K562 (cell line): ENCODE data around the gene LMO7. TPM values are rescaled to one million over a fixed set of nuclear protein-coding genes. Genes with fewer than 3 reads are reported as not detected.
"Not testable (repeated sequence)": the region's sequence is repeated elsewhere in the genome, so short reads cannot be mapped to it uniquely, and the experiment has no call there.

Experiments
- ATAC-seq: fragments of 200-7000 bp; cut with Tn5 transposase; 3 replicates; pipeline ENCODE4 v1.9.1; 2020; ENCODE audit warnings: moderate library complexity
- BruUV-seq: library from RNA; stranded (reverse); fragments of 400-500 nt; replicated peaks from 2 replicates; lab custom pipeline; 2021; lab: Mats Ljungman, UMichigan
- CTCF ChIA-PET: fragments of 300-600 bp; formaldehyde crosslinking; extraction: SDS; loops from one replicate; lab custom pipeline; 2021; ENCODE audit warnings: low intra/inter-chr PET ratio; lab: Yijun Ruan, JAX
- POLR2A ChIA-PET: fragments of 300-600, 350-650 bp; sonication (Branson Sonifier 250); formaldehyde crosslinking; extraction: SDS; loops from one replicate; lab custom pipeline; 2021; ENCODE audit warnings: antibody characterized with exemption, inconsistent platforms; lab: Yijun Ruan, JAX
- DNase-seq, 4 experiments: peaks; one replicate each; pipeline versions ENCODE4 v3.0.0 to v3.0.0-alpha.2; 2011 to 2018; ENCODE audit warnings: low spot score in 3 of 4, mixed read lengths in 3 of 4; ENCODE audit errors: extremely low read depth in 1 of 4
- FAIRE-seq: peaks from 2 replicates; lab custom pipeline; 2011; peaks lifted over from hg19 to GRCh38; lab: Jason Lieb, UNC
- H2AFZ ChIP-seq: 2 replicates; pipeline ENCODE4 v1.6.0; 2011; ENCODE audit warnings: low read depth, low read length, control low read depth, inconsistent platforms
- H3K27ac ChIP-seq: fragments of 200-600 bp; 3 replicates; pipeline ENCODE4 v1.8.0; 2011; ENCODE audit warnings: low read depth, mild to moderate bottlenecking, control low read depth, inconsistent platforms, low read length, moderate library complexity, mixed read lengths; ENCODE audit errors: extremely low read depth
- H3K27me3 ChIP-seq, 2 experiments: fragments of 300-600 bp in 1 of 2; 2 replicates in 1 of 2; 3 replicates in 1 of 2; pipeline versions ENCODE4 v1.6.0 to v1.8.0; 2011; ENCODE audit warnings: inconsistent platforms in 2 of 2, low read length in 2 of 2, mild to moderate bottlenecking in 1 of 2, mixed read lengths in 1 of 2, moderate library complexity in 1 of 2; ENCODE audit not compliant: control insufficient read depth in 2 of 2, insufficient read depth in 2 of 2
- H3K36me3 ChIP-seq: fragments of 300-600 bp; 3 replicates; pipeline ENCODE4 v1.8.0; 2011; ENCODE audit warnings: mild to moderate bottlenecking, low read length, inconsistent platforms; ENCODE audit not compliant: control insufficient read depth, insufficient read depth
- H3K4me1 ChIP-seq, 2 experiments: fragments of 200-600 bp in 1 of 2; replicated peaks in 1 of 2; 2 replicates in 1 of 2; 3 replicates in 1 of 2; pipeline versions ENCODE4 v1.5.1 to v1.8.0; 2011; ENCODE audit warnings: inconsistent platforms in 2 of 2, low read length in 2 of 2, mild to moderate bottlenecking in 1 of 2, mixed read lengths in 1 of 2, moderate library complexity in 1 of 2; ENCODE audit not compliant: control insufficient read depth in 2 of 2, insufficient read depth in 2 of 2
- H3K4me2 ChIP-seq: 2 replicates; pipeline ENCODE4 v1.6.1; 2011; ENCODE audit warnings: low read length, control low read depth, inconsistent platforms, mixed read lengths; ENCODE audit not compliant: insufficient read depth
- H3K4me3 ChIP-seq: fragments of 200-600 bp; sonication (generic), shearing (Covaris generic); 2 replicates; pipeline ENCODE4 v1.5.1; 2016; ENCODE audit warnings: control low read depth, inconsistent platforms
- H3K79me2 ChIP-seq: fragments of 200-600 bp; 3 replicates; pipeline ENCODE4 v1.8.0; 2011; ENCODE audit warnings: low read length, inconsistent platforms; ENCODE audit not compliant: control insufficient read depth, insufficient read depth
- H3K9ac ChIP-seq, 2 experiments: 2 replicates each; pipeline versions ENCODE4 v1.6.0 to v1.6.1; 2011; ENCODE audit warnings: low read depth in 2 of 2, low read length in 2 of 2, control low read depth in 1 of 2, inconsistent platforms in 1 of 2, mild to moderate bottlenecking in 1 of 2, mixed read lengths in 1 of 2; ENCODE audit not compliant: insufficient read depth in 1 of 2
- H3K9me1 ChIP-seq: one replicate; pipeline ENCODE4 v1.6.0; 2011; ENCODE audit warnings: inconsistent platforms, mild to moderate bottlenecking, low read length, moderate library complexity; ENCODE audit not compliant: control insufficient read depth, insufficient read depth
- H3K9me3 ChIP-seq: replicated peaks from 2 replicates; pipeline ENCODE4 v1.5.1; 2011; ENCODE audit warnings: low read depth, low read length, inconsistent platforms; ENCODE audit not compliant: control insufficient read depth, insufficient read depth
- H4K20me1 ChIP-seq: replicated peaks from 2 replicates; pipeline ENCODE4 v1.6.1; 2011; ENCODE audit warnings: low read length, inconsistent platforms, mixed read lengths; ENCODE audit not compliant: control insufficient read depth, insufficient read depth
- ETS2 ChIP-seq: IDR thresholded peaks from 2 replicates; pipeline ENCODE4 v1.6.1; 2016; ENCODE audit warnings: borderline replicate concordance, missing genetic modification characterization, mild to moderate bottlenecking, moderate library complexity, missing compliant biosample characterization; ENCODE audit not compliant: poor library complexity, severe bottlenecking
- FOXA1 ChIP-seq: fragments of 450-650 bp; IDR thresholded peaks from 2 replicates; pipeline ENCODE4 v1.6.1; 2016; ENCODE audit warnings: mild to moderate bottlenecking, borderline replicate concordance
- RBBP5 ChIP-seq: fragments of 200-600 bp; sonication (generic); IDR thresholded peaks from 2 replicates; pipeline ENCODE4 v1.6.1; 2012; ENCODE audit warnings: borderline replicate concordance, mild to moderate bottlenecking, low read length, control low read depth, inconsistent platforms; ENCODE audit not compliant: insufficient read depth, poor library complexity, severe bottlenecking
- XRCC3 ChIP-seq: fragments of 450-650 bp; IDR thresholded peaks from 2 replicates; pipeline ENCODE4 v1.6.1; 2017; ENCODE audit warnings: mild to moderate bottlenecking, moderate library complexity
- ZNF165 ChIP-seq: fragments of 250-450 bp; sonication (Bioruptor Pico); IDR thresholded peaks from 2 replicates; pipeline ENCODE4 v1.4.0; 2020; ENCODE audit warnings: borderline replicate concordance
- ZNF175 ChIP-seq: fragments of 200-800 bp; sonication (Bioruptor generic); IDR thresholded peaks from 2 replicates; pipeline ENCODE4 v1.6.1; 2016; ENCODE audit warnings: low read depth, mild to moderate bottlenecking, missing genetic modification characterization, missing compliant biosample characterization
- ZNF507 ChIP-seq: conservative IDR thresholded peaks from 2 replicates; pipeline ENCODE4 v1.6.1; 2017; ENCODE audit warnings: missing genetic modification characterization, missing compliant biosample characterization
- ZNF695 ChIP-seq: fragments of 450-650 bp; formaldehyde crosslinking; IDR thresholded peaks from 2 replicates; pipeline ENCODE4 v1.4.0; 2020; ENCODE audit warnings: mild to moderate bottlenecking, moderate library complexity
- ZNF79 ChIP-seq: fragments of 250-450 bp; sonication (Bioruptor Pico); IDR thresholded peaks from 2 replicates; pipeline ENCODE4 v1.4.0; 2020; ENCODE audit warnings: low read depth, mild to moderate bottlenecking, moderate library complexity
- WGBS: fragments of 100-300 bp; shearing (Covaris generic); methylation state at CpG from one replicate; pipeline ENCODE4 v1.1.6; 2016; ENCODE audit warnings: low coverage, mixed read lengths; ENCODE audit not compliant: insufficient coverage; ENCODE audit errors: missing lambda C conversion rate; 5-methylcytosine and 5-hydroxymethylcytosine counted together
- in situ Hi-C: fragments of 300-500 bp; cut with MboI; formaldehyde crosslinking; loops from 4 replicates; pipeline ENCODE4 v1.15.0; 2018; ENCODE audit warnings: inconsistent platforms, mixed read lengths
- intact Hi-C: fragments of 100-400 bp; cut with micrococcal nuclease; formaldehyde crosslinking; loops from 2 replicates; pipeline ENCODE4 v1.14.2; 2022
- polyA plus RNA-seq, 8 experiments: library from polyadenylated mRNA; depleted of rRNA in 4 of 8; stranded (reverse) in 5 of 8; unstranded in 3 of 8; fragments of >200 nt; fragmentation: Nextera tagmentation in 2 of 8; fragmentation: Illumina TruSeq in 1 of 8; extraction: Ambion mirVana in 2 of 8; extraction: Trizol in 1 of 8; gene quantifications; 2 replicates each; pipeline versions ENCODE4 v1.2.1 to v1.2.3, GENCODE V29; 2011 to 2014; ENCODE audit warnings: inconsistent platforms in 1 of 8, missing spikeins in 1 of 8
- total RNA-seq, 7 experiments: library from RNA; depleted of rRNA in 6 of 7; stranded (reverse); fragments of >200 nt in 6 of 7; fragmentation: Illumina TruSeq in 2 of 7; extraction: Trizol in 2 of 7; gene quantifications; 2 replicates each; pipeline versions ENCODE4 v1.2.1 to v1.2.3, GENCODE V29; 2011 to 2021; ENCODE audit warnings: low replicate concordance in 1 of 7

The LMO7 gene
- total and polyA plus RNA-seq, 9 of the 15 experiments (the other 6 are each of a cell fraction or from before 2014, with no cell fraction given): 0.42 to 4.3 (median 1.7) TPM

GRCh38 chr13:75776550-75776949 is 140.4 kb downstream of the LMO7 start (continued):
- TF ChIP-seq ZNF165 (CRISPR knock-in tag) (no peak), RBBP5 (no peak)
- TF ChIP-seq, all 486 proteins: peak for 0

- no TSS peak for BruUV-seq
Observed at GRCh38 chr13:75779393-75779792, 143.3 kb downstream of the LMO7 start.

GRCh38 chr13:75780103-75780502 is 144.0 kb downstream of the LMO7 start:
- H3K4me1 ChIP-seq, DNase-seq, H3K9me1 ChIP-seq, CTCF ChIA-PET, H3K4me2 ChIP-seq, H3K4me3 ChIP-seq, in situ Hi-C loops, H4K20me1 ChIP-seq, H3K9ac ChIP-seq, ATAC-seq, H3K79me2 ChIP-seq, H3K9me3 ChIP-seq, POLR2A ChIA-PET, H3K27ac ChIP-seq, H3K36me3 ChIP-seq, H2AFZ ChIP-seq, intact Hi-C loops, BruUV-seq, H3K27me3 ChIP-seq, FAIRE-seq: not testable (repeated sequence)
- WGBS: 9% methylated on average over 5 of the region's 5 CpGs

More at GRCh38 chr13:75779393-75779792, 143.3 kb downstream of the LMO7 start:
- H2AFZ ChIP-seq: no peak overlapping the region
- no peaks in the 10 kb centered on the region for H3K36me3 ChIP-seq
- H3K79me2 ChIP-seq: no peaks in the 10 kb centered on the region
- no peak overlapping the region for H3K4me2 ChIP-seq
- POLR2A ChIA-PET: no interaction called here
- FAIRE-seq (no peak), ATAC-seq (no peak), DNase-seq (no peak)
- no peaks in the 10 kb centered on the region for H3K9me1 ChIP-seq
- TF ChIP-seq ZNF79 (CRISPR knock-in tag) (no peak), ETS2 (no peak), FOXA1 (no peak), ZNF695 (CRISPR knock-in tag) (no peak), ZNF507 (no peak), ZNF175 (CRISPR knock-in tag) (no peak), XRCC3 (no peak)
- no peak overlapping the region for H3K27ac ChIP-seq
- H3K4me3 ChIP-seq: no peak overlapping the region
- CTCF ChIA-PET: no interaction called here
- no peaks in the 10 kb centered on the region for H3K9me3 ChIP-seq
- no peak overlapping the region for H3K9ac ChIP-seq
- H4K20me1 ChIP-seq: no peaks in the 10 kb centered on the region
- 0% methylated on average over 3 of the region's 3 CpGs for WGBS
- H3K4me1 ChIP-seq: no peaks in the 10 kb centered on the region
- in situ Hi-C loops: no loop called here
- no peaks in the 10 kb centered on the region for H3K27me3 ChIP-seq
- intact Hi-C loops: no loop called here
